Epithelial cell of esophagus (primary cell): ENCODE results near the gene ZNF503.

Source experiments
- DNase-seq: peaks from one replicate; pipeline ENCODE4 v3.0.0; 2010; ENCODE audit warnings: low read depth
- H3K4me3 ChIP-seq: 2 replicates; pipeline ENCODE4 v1.5.1; 2011; ENCODE audit warnings: mild to moderate bottlenecking, low read length, control low read depth
- TF ChIP-seq, protein P1 (sequence below): IDR thresholded peaks from 2 replicates; pipeline ENCODE4 v1.5.1; 2011; ENCODE audit warnings: low read depth, mild to moderate bottlenecking, low read length, control low read depth, inconsistent platforms; ENCODE audit not compliant: insufficient read depth; ENCODE audit errors: missing control alignments

ZNF503 gene

GRCh38 chr10:75432176-75432575, 30.6 kb upstream of the ZNF503 start:
- no peak overlapping the region for H3K4me3 ChIP-seq
- no peak for DNase-seq
- TF ChIP-seq, protein P1, sequence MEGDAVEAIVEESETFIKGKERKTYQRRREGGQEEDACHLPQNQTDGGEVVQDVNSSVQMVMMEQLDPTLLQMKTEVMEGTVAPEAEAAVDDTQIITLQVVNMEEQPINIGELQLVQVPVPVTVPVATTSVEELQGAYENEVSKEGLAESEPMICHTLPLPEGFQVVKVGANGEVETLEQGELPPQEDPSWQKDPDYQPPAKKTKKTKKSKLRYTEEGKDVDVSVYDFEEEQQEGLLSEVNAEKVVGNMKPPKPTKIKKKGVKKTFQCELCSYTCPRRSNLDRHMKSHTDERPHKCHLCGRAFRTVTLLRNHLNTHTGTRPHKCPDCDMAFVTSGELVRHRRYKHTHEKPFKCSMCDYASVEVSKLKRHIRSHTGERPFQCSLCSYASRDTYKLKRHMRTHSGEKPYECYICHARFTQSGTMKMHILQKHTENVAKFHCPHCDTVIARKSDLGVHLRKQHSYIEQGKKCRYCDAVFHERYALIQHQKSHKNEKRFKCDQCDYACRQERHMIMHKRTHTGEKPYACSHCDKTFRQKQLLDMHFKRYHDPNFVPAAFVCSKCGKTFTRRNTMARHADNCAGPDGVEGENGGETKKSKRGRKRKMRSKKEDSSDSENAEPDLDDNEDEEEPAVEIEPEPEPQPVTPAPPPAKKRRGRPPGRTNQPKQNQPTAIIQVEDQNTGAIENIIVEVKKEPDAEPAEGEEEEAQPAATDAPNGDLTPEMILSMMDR: no peak

DNA sequence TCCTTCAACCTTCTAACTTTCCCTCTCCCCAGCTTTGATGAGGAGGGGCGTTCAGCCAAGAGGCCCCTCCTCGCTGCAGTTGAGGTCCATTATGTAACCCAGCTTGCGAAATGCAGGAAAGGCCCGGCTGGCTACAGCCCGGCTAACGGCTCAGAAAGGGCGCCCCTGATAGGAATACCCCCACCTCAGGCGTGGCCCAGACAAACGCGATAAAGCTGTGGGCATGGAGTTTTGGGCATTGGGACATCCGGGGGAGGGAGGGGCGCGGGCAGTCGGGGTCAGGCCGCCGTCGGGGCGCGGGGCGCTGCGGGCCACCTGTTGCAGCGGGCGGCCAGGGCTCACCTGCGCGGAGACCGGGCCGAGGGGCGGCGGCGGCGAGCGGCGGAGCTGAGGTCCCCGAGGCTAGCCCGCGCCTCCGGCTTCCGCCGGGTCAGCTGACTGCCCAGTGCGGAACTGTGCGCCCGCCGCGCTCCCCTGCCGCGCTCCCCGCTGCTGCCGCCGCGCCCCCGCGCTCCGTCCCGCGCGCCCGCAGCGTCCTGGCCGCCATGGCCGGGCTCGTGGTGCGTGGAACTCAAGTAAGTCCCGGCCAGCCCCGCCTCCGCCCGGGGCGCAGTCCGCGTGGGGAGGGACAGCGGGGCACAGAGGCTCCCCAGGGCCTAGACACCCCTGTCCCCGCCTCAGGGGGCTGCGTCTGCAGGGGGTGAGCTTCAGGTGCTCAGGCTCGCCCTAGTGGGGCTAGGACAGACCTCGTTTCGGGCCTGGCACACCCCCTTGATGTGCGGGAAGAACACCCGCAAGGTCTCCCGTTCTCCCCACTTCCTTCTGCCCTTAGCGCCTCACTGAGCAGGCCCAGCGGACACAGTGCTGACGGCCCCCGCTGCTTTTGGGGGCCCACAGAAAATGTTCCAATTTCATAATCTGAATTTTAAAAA, 29.9 kb upstream of the ZNF503 start, which contains the start of gene LRMDA:
LRMDA (plus strand) TSS at position 445 of the 932 bp plus-strand sequence.
- TF ChIP-seq, protein P1: no peak
- DNase-seq: peak; percentile 45
- H3K4me3 ChIP-seq: peak within 1 kb of the TSS; percentile 32

DNA sequence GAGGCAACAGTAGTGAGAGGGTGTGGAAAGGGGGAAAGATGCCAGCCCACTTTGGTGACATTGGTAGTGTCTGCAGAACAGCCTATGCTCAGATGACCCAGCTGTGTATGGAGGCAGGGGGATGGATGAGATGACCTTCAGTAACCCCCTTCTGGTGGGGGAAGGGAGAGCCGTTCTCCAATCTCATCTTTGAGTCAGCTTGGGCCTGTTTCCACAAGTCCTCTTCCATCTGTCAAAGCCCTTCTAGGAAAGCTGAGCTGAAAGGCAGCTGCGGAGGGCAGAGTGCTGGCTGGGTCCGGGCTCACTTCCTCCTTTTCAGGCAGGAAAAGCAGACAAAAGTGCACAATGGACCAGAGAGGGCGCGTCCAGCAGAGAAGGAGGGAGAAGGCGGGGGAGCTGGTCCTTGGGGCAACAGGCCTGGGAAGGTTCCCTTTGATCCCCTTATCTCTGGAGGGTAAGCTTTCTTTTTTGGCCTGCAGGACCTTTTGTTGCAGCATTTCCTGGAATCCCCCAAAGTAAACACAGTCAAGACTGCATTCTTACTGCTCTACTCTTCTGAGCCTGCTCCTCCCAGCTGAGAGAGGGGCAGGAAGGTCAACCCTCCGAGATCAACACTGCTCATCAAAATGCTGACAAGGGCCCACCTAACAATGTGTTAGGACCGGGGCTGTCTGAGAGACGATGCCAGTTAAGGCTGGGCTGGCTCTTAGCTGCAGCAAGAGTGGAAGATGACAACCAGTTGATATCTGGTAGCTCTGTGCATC, 28.6 kb upstream of the ZNF503 start:
- DNase-seq: peak; percentile 91
- TF ChIP-seq, protein P1: no peak
- no peak overlapping the region for H3K4me3 ChIP-seq

DNA sequence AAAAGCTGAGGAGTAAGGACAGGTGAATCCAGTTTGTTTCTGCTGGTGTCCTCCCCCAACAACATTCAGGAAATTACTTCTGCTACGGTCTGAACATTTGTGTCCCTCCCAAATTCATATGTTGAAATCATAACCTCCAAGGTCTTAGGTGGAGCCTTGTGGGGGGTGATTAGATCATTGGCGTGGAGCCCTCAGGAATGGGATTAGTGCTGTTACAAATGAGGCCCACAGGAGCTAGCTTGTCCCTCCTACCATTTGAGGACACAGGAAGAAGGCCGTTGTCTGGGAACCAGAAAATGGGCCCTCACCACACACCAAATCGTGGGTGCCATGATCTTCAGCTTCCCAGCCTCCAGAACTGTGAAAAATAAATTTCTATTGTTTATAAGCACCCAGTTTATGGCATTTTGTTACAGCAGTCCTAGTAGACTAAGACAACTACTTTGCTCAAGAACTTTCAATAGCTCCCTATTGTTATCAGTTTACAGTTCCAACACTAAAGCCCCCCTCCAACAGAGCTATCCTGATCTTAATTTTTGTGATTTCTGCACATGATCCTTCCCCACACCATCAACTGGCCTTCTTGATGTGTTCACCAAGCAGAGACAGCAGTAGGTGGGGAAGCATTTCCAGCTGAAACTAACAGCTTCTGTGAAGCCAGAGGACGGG, 27.7 kb upstream of the ZNF503 start:
- peak; percentile 74 for DNase-seq
- no peak overlapping the region for H3K4me3 ChIP-seq
- TF ChIP-seq, protein P1: no peak

DNA sequence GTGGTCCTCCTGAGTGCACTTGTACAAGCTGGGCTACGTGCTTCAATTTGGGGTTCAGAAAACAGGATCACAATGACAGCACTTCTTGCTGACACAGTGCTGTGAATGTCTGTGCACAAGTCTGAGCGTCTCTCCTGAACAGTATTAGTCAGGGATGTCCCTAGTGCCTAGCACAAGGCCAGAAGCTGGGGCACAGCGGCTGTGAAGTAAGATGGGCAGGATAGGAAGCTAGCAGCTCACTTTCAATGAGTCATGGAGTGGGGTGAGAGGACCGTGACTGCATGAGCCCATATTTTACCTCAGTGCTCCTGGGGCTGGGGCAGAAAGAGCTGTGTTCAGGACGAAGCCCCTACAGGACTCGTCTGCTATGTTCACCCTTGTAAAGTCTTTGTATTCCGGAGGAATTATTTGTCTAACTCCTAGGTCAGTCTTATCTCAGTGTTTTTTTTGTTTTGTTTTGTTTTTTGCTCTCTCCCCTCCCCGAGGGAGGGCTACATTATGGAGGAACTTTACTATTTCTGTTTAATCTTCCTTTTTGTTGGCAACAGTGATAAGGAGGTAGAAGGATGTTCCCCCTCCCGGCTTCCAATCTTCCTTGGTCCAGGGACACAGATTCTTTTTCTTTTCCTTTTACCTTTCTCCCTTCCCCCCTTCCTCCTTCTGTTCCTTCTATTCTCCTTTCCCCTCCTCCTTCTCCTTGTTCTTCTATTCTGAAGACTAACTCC, 27.0 kb upstream of the ZNF503 start:
- H3K4me3 ChIP-seq: no peak overlapping the region
- peak; percentile 95 for DNase-seq
- TF ChIP-seq, protein P1: no peak

GRCh38 chr10:75427951-75428350, 26.4 kb upstream of the ZNF503 start:
- TF ChIP-seq, protein P1: no peak
- H3K4me3 ChIP-seq: no peak overlapping the region

More at GRCh38 chr10:75427951-75428350, 26.4 kb upstream of the ZNF503 start:
- DNase-seq: peak; percentile 64
